PC-3 (cell line): ENCODE results near the gene SOBP. TPM values are rescaled to one million over a fixed set of nuclear protein-coding genes. Genes with fewer than 3 reads are reported as not detected.

Experiments used
- ATAC-seq: fragments of 200-7000 bp; cut with Tn5 transposase; 2 replicates; pipeline ENCODE4 v1.9.1; 2020; ENCODE audit warnings: mild to moderate bottlenecking, moderate library complexity
- BruUV-seq: library from RNA; stranded (reverse); fragments of 400-500 nt; replicated peaks from 2 replicates; lab custom pipeline; 2021; lab: Mats Ljungman, UMichigan
- CTCF ChIA-PET: fragments of 300-600 bp; sonication (Branson Sonifier 250); formaldehyde crosslinking; loops from one replicate; lab custom pipeline; 2022; ENCODE audit warnings: antibody characterized with exemption; lab: Charles Lee
- POLR2A ChIA-PET: fragments of 300-600 bp; sonication (Branson Sonifier 250); formaldehyde crosslinking; loops from one replicate; lab custom pipeline; 2022; ENCODE audit warnings: antibody characterized with exemption; ENCODE audit not compliant: unreplicated experiment; lab: Charles Lee
- DNase-seq: peaks from one replicate; pipeline ENCODE4 v3.0.0-alpha.2; 2015
- H2AFZ ChIP-seq: fragments of 300-600 bp; sonication (generic); 2 replicates; pipeline ENCODE4 v1.6.0; 2016; ENCODE audit warnings: antibody characterized with exemption, low read length
- H3F3A ChIP-seq: fragments of 300-600 bp; sonication (generic); one replicate; pipeline ENCODE4 v1.6.0; 2017; ENCODE audit warnings: antibody characterized with exemption, low read length, control low read depth, mild to moderate bottlenecking; ENCODE audit not compliant: unreplicated experiment
- H3K27ac ChIP-seq: fragments of 300-600 bp; sonication (generic); 2 replicates; pipeline ENCODE4 v1.5.1; 2016; ENCODE audit warnings: mild to moderate bottlenecking, low read length
- H3K27me3 ChIP-seq: fragments of 300-600 bp; sonication (generic); 2 replicates; pipeline ENCODE4 v1.6.1; 2016; ENCODE audit warnings: low read length, mixed read lengths
- H3K36me3 ChIP-seq: fragments of 300-600 bp; sonication (generic); 2 replicates; pipeline ENCODE4 v1.6.1; 2016; ENCODE audit warnings: low read depth, mixed run types, low read length, mixed read lengths
- H3K4me1 ChIP-seq: fragments of 300-600 bp; sonication (generic); 2 replicates; pipeline ENCODE4 v1.5.1; 2016; ENCODE audit warnings: low read length; ENCODE audit not compliant: insufficient read depth
- H3K4me2 ChIP-seq: fragments of 300-600 bp; sonication (generic); 2 replicates; pipeline ENCODE4 v1.6.0; 2016; ENCODE audit warnings: low read length
- H3K4me3 ChIP-seq: fragments of 300-600 bp; sonication (generic); 2 replicates; pipeline ENCODE4 v1.5.1; 2016; ENCODE audit warnings: mild to moderate bottlenecking, low read length, mixed read lengths
- H3K79me2 ChIP-seq: fragments of 300-600 bp; sonication (generic); 2 replicates; pipeline ENCODE4 v1.6.1; 2017; ENCODE audit warnings: low read length, mixed read lengths
- H3K9ac ChIP-seq: fragments of 300-600 bp; sonication (generic); 2 replicates; pipeline ENCODE4 v1.6.0; 2016; ENCODE audit warnings: mild to moderate bottlenecking, low read length
- H3K9me2 ChIP-seq: fragments of 300-600 bp; sonication (generic); replicated peaks from 2 replicates; pipeline ENCODE4 v1.6.1; 2016; ENCODE audit warnings: mixed run types, low read length, mixed read lengths
- H3K9me3 ChIP-seq: fragments of 300-600 bp; sonication (generic); 2 replicates; pipeline ENCODE4 v1.6.1; 2016; ENCODE audit warnings: low read length, mixed read lengths
- H4K20me1 ChIP-seq: fragments of 300-600 bp; sonication (generic); 2 replicates; pipeline ENCODE4 v1.6.1; 2016; ENCODE audit warnings: low read length, mixed read lengths
- EZH2 ChIP-seq: fragments of 300-600 bp; sonication (generic); IDR thresholded peaks from one replicate; pipeline ENCODE4 v1.6.1; 2017; ENCODE audit warnings: antibody characterized with exemption, mild to moderate bottlenecking, low read length; ENCODE audit not compliant: unreplicated experiment
- EZH2phosphoT487 ChIP-seq: fragments of 300-600 bp; sonication (generic); IDR thresholded peaks from 2 replicates; pipeline ENCODE4 v1.6.1; 2018; ENCODE audit warnings: mild to moderate bottlenecking, antibody characterized with exemption, low read length, borderline replicate concordance
- intact Hi-C: fragments of 100-400 bp; cut with micrococcal nuclease; formaldehyde crosslinking; loops from 2 replicates; pipeline ENCODE4 v1.9.0; 2023
- total RNA-seq: library from RNA; depleted of rRNA; stranded (reverse); fragments of >200 nt; gene quantifications from 2 replicates; pipeline ENCODE4 v1.2.3, GENCODE V29; 2014
- TF ChIP-seq, protein P1 (sequence below): fragments of 300-600 bp; sonication (generic); conservative IDR thresholded peaks from 2 replicates; pipeline ENCODE4 v1.5.1; 2017; ENCODE audit warnings: antibody characterized with exemption, low read depth, mild to moderate bottlenecking, low read length

Gene SOBP
- total RNA-seq, 1 experiment from 2014 or later, result 0.15 TPM

GRCh38 chr6:107670792-107671199 lies 180.9 kb downstream of the SOBP start:
- peaks cover 2% of the 10 kb centered on the region; the same call in 1 of the 2 replicates for H3K36me3 ChIP-seq
- peak; percentile 32 for DNase-seq
- ChIA-PET CTCF (no interaction called here), POLR2A (no interaction called here)
- H3K4me2 ChIP-seq, result no peak overlapping the region
- no peaks in the 10 kb centered on the region for H3K27me3 ChIP-seq
- no peak overlapping the region for H3K4me3 ChIP-seq
- no peaks in the 10 kb centered on the region for H4K20me1 ChIP-seq
- H3F3A ChIP-seq, result no peaks in the 10 kb centered on the region
- no peaks in the 10 kb centered on the region for H3K79me2 ChIP-seq
- BruUV-seq, result no TSS peak
- no peak overlapping the region for H3K27ac ChIP-seq
- ATAC-seq, result no peak
- peaks cover 14% of the 10 kb centered on the region for H3K4me1 ChIP-seq
- H2AFZ ChIP-seq, result no peak overlapping the region
- TF ChIP-seq EZH2phosphoT487 (no peak), EZH2 (no peak)
- TF ChIP-seq, protein P1, sequence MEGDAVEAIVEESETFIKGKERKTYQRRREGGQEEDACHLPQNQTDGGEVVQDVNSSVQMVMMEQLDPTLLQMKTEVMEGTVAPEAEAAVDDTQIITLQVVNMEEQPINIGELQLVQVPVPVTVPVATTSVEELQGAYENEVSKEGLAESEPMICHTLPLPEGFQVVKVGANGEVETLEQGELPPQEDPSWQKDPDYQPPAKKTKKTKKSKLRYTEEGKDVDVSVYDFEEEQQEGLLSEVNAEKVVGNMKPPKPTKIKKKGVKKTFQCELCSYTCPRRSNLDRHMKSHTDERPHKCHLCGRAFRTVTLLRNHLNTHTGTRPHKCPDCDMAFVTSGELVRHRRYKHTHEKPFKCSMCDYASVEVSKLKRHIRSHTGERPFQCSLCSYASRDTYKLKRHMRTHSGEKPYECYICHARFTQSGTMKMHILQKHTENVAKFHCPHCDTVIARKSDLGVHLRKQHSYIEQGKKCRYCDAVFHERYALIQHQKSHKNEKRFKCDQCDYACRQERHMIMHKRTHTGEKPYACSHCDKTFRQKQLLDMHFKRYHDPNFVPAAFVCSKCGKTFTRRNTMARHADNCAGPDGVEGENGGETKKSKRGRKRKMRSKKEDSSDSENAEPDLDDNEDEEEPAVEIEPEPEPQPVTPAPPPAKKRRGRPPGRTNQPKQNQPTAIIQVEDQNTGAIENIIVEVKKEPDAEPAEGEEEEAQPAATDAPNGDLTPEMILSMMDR, result no peak
- H3K9me3 ChIP-seq, result no peaks in the 10 kb centered on the region
- H3K9me2 ChIP-seq, result no peaks in the 10 kb centered on the region
- H3K9ac ChIP-seq, result no peak overlapping the region
- intact Hi-C loops, result no loop called here

DNA sequence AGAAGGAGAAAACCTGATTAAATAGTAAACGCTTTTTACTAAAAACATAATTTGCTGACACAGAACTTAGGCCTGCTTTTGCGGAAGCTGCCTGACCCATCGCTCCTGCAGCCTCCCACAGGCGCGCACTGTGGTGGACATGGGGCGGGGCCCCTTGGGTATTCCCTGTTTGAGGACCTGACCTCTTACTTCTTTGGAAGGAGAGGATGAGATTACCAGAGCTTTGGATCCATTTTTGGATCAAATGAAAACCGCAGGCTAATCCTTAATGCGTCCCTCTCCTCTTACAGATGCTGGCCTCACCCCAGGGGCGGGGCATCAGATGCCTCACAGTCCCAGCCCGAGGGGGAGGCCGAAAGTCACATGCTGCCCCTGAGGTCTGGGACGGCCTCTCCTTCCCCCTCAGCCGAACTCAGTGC lies 183.2 kb downstream of the SOBP start:
- intact Hi-C loops, result no loop called here
- no peak for ATAC-seq

More for the DNA sequence above, 183.2 kb downstream of the SOBP start:
- Histone ChIP-seq H3K9me2 (no peaks in the 10 kb centered on the region), H3K9me3 (no peaks in the 10 kb centered on the region), H3K27ac (no peak overlapping the region), H3K4me2 (no peak overlapping the region), H3K27me3 (no peaks in the 10 kb centered on the region), H2AFZ (no peak overlapping the region), H3K79me2 (no peaks in the 10 kb centered on the region), H3F3A (no peaks in the 10 kb centered on the region), H3K9ac (no peak overlapping the region), H3K36me3 (peaks cover 2% of the 10 kb centered on the region; the same call in 1 of the 2 replicates), H3K4me3 (no peak overlapping the region), H3K4me1 (no peaks in the 10 kb centered on the region), H4K20me1 (no peaks in the 10 kb centered on the region)
- no peak for DNase-seq
- TF ChIP-seq EZH2 (no peak), EZH2phosphoT487 (no peak)
- TF ChIP-seq, protein P1, result no peak
- BruUV-seq, result no TSS peak
- POLR2A ChIA-PET, result no interaction called here
- CTCF ChIA-PET, result no interaction called here
